Measurements from ENCODE around the gene BRCA2.

The BRCA2 gene

GRCh38 chr13:32309312-32310133 lies 5.8 kb upstream of the BRCA2 start:
- no peak overlapping the region for H3K4me3 ChIP-seq (ENCODE audit: control insufficient read depth, low read depth, low read length)
- DNase-seq (ENCODE audit: low read depth): no peak
- no peak for TF ChIP-seq CTCF (IDR thresholded peaks at IDR 0.05; ENCODE audit: control insufficient read depth, insufficient read depth, low read depth, low read length, missing control alignments)

GRCh38 chr13:32310134-32310706 lies 5.1 kb upstream of the BRCA2 start:
- no peak for DNase-seq (ENCODE audit: low read depth)
- peak; percentile 67 for TF ChIP-seq CTCF (IDR thresholded peaks at IDR 0.05; ENCODE audit: control insufficient read depth, insufficient read depth, low read depth, low read length, missing control alignments)
- no peak overlapping the region for H3K4me3 ChIP-seq (ENCODE audit: control insufficient read depth, low read depth, low read length)

GRCh38 chr13:32311188-32311897 lies 4.0 kb upstream of the BRCA2 start:
- no peak for DNase-seq (ENCODE audit: low read depth)
- TF ChIP-seq CTCF (IDR thresholded peaks at IDR 0.05; ENCODE audit: control insufficient read depth, insufficient read depth, low read depth, low read length, missing control alignments): no peak
- no peak overlapping the region for H3K4me3 ChIP-seq (ENCODE audit: control insufficient read depth, low read depth, low read length)

GRCh38 chr13:32314271-32315237 lies 754 bp upstream of the BRCA2 start:
- H3K4me3 ChIP-seq (ENCODE audit: control insufficient read depth, low read depth, low read length): peak overlapping the region; percentile 80
- DNase-seq (ENCODE audit: low read depth): no peak
- no peak for TF ChIP-seq CTCF (IDR thresholded peaks at IDR 0.05; ENCODE audit: control insufficient read depth, insufficient read depth, low read depth, low read length, missing control alignments)

GRCh38 chr13:32316028-32316339 lies 676 bp downstream of the BRCA2 start:
- TF ChIP-seq CTCF (IDR thresholded peaks at IDR 0.05; ENCODE audit: control insufficient read depth, insufficient read depth, low read depth, low read length, missing control alignments): no peak
- DNase-seq (ENCODE audit: low read depth): no peak

GRCh38 chr13:32316501-32316900 lies 1.2 kb downstream of the BRCA2 start:
- no peak for TF ChIP-seq CTCF (IDR thresholded peaks at IDR 0.05; ENCODE audit: control insufficient read depth, insufficient read depth, low read depth, low read length, missing control alignments)
- H3K4me3 ChIP-seq (ENCODE audit: control insufficient read depth, low read depth, low read length): peak overlapping the region; percentile 80
- DNase-seq (ENCODE audit: low read depth): no peak

More at GRCh38 chr13:32316028-32316339, 676 bp downstream of the BRCA2 start:
- peak overlapping the region; percentile 80 for H3K4me3 ChIP-seq (ENCODE audit: control insufficient read depth, low read depth, low read length)
